HG02763 (cell line): ENCODE measurements around the gene MON1B.
"Not testable (repeated sequence)": the region's sequence is repeated elsewhere in the genome, so short reads cannot be mapped to it uniquely, and the experiment has no call there.

Experiments used
- ATAC-seq: cut with Tn5 transposase; IDR thresholded peaks from one replicate; pipeline ENCODE4 v1.9.1; 2021; ENCODE audit warnings: mild to moderate bottlenecking, moderate library complexity; ENCODE audit not compliant: unreplicated experiment

MON1B gene

DNA sequence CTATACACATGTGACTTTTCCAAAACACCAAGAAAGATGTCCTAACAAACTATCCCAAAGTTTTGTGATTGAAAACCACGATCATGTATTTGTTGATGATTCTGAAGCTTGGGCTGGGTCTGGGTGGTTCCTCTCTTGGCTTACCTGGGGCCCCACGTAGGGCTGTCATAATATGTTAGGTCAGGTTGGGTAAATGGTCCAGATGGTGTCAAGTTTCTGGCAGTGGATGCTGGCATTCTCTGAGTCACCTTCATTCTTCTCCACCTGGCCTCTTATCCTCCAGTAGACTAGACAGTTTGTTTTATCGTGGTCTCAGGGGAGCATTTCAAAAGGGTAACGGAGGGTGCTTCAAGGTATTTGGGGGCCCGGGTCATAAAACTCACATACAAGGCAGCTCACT is 47.6 kb downstream of the MON1B start:
- no peak for ATAC-seq

GRCh38 chr16:77242471-77242870 is 51.5 kb downstream of the MON1B start:
- not testable (repeated sequence) for ATAC-seq

DNA sequence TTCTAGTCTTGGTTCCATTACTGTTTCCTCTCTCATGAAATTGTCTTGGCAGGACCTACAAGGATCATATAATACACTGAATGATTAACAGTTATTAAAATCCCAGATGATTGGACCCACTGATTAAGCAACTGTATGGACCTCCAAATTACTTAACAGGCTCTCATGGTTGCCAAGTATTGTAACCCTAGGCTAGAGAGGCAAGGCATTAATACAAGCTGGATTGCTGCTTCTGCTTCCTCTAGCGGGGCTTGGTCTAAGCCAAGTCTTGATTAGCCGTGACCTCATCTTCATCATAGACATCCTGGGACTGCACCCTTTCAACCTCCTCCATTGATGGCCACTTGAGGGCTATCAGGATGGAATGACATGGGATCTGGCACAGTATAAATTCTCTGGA is 55.2 kb downstream of the MON1B start:
- ATAC-seq, result no peak

GRCh38 chr16:77250400-77250799 is 59.4 kb downstream of the MON1B start:
- no peak for ATAC-seq
